T-helper 9 cell (primary cell): ENCODE measurements around the gene GSG1L.
A peak's percentile ranks its signal among the peaks of the same experiment; 100 is the strongest.

Experiments used
- DNase-seq: peaks from one replicate; pipeline ENCODE4 v3.0.0-alpha.2; 2020

The GSG1L gene

DNA sequence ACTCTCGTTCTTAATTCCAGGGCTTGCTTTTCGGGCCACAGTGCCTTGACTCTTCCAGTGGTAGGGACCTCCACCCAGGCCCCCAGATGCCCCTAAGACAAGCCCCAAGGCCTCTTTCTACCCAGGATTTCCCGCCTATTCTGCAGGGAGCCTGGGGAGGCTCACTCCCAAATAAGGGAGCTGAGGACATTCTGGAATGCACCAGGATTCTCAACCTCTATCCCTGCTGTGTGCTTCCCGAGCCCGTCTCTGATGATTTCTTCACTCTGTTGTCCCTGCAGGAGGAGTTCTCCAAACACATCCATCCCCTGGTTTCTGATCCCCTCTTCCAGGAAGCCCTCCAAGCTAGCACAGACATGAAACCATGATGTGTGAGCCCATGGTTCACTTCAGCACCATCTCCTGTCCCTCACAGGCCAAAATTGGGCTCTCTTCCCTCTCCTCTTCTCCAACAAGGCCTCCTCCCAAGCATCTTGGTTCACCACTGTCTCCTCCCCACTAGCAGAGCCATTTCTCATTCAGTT is 257.6 kb downstream of the GSG1L start:
- no peak for DNase-seq

DNA sequence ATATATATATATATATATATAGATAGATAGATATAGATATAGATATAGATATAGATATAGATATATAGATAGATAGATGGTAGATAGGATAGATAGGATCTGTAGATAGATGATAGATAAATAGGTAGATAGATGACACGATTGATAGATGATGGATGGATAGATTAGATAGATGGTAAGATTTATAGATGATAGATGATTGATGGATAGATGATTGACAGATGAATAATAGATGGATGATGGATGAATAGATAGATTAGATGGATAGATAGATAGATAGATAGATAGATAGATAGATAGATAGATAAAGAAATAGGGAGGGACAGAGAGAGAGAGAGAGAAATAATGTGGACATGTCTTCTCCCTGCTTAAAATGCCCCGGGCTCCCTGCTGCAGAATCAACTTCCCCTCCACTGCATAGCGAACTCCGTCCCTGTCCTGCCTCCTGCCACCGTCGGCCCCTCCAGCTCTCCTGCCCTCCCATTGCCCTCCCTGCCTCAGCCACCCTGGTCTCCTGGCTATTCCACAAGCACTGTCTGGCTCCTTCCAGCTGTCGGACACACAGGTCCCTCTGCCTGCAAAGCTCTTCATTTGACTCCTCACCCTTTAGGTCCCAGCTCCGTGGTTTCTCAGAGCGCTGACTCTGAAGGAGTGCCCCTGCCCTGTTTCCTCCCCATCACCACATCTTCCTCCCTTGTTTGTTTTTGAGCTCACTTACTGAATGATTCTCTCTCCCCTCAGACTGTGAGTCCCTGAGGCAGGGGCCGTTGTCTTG is 259.6 kb downstream of the GSG1L start:
- no peak for DNase-seq

DNA sequence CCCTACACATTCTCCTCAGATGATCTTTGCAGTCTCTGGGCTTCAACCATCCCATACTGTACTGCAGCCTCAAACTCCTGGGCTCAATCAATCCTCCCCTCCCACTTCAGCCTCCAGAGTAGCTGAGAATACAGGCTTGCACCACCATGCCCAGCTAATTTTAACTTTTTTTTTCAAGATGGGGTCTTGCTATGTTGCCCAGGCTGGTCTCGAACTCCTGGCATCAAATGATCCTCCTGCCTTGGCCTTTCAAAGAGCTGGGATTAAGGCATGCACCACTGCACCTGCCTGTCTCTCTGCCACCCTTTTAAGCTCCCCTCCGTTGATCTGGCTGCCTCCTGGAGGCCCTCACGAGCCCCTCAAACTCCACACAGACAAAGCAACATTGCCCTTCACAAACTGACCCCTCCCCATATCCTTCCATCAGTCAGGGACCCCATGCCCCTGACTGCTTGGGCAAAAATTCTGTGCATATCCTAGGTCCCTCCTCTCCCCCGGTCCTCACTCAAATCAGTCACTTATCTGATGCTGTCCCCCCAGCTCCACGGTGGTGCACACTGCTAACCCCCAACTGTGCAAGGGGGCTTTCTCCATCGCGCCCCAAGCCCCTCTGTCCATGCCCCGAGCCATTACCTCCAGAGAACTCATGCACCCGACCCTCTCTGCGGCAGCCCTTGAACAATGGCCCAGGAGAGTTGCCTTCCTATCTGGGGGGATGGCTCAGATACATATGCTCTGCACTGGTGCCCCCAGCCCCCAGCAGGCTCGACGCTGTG is 260.7 kb downstream of the GSG1L start:
- DNase-seq = no peak

DNA sequence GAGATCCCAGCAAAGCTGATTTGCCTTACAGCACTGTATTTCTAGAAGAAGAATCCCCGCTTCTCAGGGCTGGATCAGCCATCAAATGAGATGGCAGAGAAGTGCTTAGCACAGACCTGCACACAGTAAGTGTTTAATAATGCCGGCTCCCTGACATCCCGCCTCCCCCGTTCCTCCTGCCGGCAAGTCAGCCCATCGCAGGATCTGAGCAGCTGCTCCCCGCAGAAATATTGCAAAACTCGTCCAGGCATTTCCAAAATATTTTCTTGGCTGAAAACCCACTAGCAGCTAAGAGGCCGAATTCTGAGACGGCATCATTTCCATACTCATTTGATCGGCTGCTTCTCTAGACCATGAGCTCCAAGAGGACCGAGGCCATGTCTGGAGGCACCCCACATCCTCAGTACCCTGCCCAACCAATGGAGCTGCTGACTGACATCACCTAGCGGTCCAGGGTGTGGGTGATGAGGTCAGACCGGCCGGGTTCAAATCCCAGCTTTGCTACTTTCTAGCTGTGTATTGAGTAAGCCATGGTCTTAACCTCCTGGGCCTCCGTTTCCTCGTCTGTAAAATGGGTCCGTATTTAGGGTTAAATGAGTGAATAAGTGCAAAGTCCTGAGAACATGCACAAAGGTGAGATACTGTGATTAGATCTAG is 262.1 kb downstream of the GSG1L start:
- DNase-seq = no peak

DNA sequence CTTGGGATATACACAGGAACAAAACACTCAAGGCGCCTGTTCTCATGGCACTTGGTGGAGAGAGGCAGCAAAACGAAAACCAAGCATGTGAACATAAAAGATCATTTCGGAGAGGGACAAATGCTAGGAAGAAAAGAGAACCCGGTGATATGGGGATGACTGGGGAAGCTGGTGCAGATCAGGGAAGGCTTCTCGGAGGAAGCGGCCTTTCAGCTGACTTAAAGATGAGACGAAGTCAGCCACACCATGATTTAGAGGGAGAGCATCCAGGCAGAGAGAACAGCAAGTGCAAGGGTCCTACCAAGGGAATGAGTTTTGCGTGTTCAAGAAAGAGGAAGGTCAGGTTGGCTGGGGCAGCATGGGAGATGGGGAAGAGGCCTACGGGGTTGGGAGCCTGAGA is 262.7 kb downstream of the GSG1L start:
- no peak for DNase-seq

DNA sequence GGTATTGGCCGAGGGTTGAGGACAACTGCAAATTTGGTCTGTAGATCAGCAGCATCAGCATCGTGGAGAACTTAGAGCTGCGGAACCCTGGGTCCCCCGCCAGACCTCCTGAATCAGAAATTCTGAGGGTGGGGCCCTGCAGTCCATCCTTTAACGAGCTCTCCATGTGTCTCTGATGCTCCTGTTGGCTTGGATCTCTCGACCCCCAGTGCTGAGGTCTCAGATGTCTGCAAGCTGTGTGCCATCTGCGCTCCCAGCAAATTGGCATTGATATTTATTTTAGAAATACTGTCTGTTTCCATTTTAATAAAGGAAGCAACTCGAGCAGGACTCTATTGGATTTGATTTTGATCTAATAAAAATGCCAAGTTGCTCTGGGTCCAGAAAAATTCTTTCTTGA is 263.6 kb downstream of the GSG1L start:
- DNase-seq = no peak

DNA sequence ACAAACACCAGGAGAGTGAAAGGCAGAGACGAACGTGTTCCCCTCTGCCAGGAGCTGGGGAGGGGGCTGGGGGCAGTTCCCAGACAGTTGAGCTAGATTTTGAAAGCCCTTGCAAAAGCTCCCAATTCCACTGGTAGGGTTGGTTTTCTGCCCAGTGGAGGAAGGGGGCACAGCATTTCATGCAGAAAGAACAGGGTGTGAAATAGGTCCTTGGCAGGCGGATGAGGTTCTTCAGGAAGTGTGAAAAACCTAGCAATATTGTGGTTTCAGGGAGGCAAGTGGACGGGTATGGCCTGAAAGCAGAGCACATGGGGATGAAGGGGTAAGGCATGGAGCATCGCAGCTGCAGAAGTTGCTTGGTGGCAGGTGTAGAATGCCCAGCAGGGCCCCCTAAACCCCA is 265.3 kb downstream of the GSG1L start:
- no peak for DNase-seq

DNA sequence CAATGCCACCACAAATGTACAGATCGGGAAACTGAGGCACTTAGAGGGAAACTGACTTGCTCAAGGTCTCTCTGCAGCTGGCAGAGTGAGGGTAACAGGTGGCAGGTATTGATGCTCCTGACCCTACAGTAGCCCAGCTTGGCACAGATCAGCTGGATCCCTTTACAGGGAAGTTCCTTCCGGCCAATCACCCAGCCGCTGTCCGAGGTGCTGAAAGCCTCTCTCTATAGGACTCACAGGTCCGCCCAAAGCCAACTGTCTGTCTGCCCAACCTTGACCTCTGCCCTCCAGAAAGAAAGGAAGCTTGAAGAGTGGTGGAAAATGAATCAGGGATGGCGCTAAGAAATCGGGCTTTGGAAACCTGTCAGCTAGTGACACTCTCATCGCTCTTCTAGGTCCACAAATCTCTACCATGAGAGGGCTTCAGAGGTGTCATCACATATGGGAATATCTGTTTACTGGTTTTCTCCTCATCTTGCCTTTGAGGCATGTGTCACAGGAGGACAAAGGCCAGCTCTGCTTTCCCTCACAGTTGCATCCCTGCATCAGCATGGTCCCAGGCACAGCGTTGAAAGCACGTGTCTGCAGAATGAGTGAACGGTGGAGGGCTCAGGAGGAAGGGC is 267.4 kb downstream of the GSG1L start:
- peak; percentile 16 for DNase-seq

DNA sequence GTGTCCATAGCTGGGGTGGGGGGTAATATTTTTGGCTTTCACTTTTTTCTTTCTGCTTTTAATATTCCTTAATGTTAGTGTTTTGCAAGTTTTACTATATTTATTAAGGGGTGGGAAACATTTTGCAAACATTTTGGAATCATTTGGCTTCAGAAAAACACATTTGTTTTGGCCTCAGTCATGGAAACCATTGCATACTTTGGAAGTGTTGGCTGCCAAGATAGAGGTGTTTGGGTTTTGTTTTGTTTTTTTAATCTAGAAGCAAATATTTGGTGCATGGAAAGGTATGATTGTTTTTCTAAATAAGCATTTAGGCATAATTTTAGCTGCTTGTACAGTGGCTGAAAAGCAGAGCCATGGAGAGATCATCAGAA is 270.3 kb downstream of the GSG1L start:
- DNase-seq = no peak

DNA sequence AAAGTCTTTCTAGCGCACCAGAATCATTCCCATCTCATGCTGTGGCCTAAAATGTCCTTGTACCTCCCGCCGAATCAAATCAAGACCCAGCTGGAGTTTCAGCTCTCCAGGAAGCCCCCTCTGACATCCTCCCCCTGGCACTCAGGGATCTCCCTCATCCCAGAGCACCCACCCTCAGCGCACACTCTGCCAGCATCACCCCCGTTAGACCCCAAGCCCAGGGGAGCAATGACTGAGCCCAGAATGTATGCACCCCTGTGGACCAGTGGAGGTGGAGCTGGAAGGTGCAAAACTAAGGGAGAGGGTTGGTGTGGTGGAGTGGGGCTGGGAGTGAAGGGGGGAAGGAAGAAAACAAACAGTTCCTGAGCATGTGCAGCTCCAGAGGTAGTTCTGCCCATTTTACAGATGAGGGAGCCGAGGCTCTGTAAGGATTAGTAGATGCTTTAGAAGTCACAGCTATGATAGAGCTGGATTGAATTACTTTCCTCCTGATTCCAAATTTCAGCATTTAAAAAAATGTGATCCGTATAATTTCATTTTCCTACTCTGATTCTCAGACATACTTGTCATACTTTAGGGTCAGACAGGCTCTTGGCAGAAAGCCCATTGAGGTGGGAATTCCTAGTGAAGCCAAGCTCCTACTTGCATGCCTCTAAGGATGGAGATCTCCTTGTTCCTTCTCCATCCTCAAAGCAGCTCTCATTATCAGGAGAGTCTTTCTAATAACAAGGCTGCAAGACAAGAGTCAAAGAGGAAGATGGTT is 270.8 kb downstream of the GSG1L start:
- no peak for DNase-seq

DNA sequence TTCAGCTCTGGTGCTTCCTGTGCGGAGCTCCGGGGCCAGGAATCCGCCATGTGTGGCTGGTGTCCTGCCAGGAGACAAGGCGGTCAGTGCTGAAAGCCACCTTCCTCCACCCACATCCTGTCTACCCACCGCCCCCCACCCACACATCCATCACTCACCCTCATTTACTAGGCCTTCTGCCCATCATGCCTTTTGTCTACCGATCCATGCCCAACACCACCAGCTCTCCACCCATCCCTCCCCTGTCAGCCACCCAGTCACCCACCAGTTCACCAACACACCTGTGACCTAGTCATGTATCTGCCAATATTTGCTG is 272.2 kb downstream of the GSG1L start:
- DNase-seq = no peak

DNA sequence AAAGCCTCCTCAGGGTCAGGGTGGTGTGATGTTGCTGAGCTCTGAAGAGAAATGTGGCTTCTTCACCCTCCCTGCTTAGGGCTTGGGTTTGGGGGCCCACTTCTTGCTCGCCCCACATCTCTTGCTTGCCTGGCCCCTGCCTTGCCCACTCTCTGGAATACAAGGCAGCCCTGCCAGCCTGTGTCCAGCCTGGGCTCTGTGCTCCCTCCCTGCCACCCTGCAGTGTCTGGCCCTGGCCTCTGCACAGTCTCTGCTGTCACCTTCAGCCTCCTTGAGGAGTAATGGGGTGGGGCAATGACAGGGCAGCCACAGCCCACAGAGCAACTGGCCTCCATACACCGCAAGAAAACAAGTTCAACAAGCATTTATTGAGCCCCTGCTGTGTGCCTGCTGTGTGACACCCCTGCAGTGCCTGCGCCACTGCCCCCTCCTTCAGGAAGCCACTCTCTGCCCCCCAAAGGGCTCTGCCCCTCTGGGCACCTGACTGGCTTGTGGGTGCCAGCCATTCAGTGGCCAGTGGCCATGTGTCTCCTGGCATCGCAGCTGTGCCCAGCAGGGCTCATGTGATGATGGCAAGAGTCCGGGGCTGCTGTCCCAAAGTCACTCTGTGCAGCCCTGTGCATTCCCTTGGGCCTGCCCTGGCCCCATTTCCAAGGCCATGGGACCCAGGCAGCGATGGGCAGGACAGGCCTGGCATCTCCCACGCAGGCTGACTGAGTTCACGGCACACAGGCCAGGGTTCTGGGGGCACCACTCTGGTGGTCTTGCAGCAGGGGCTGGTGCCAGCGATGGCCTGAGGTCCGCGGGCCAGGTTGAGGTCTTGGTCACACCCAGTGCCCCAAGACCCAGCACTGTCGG is 272.7 kb downstream of the GSG1L start:
- DNase-seq = no peak

DNA sequence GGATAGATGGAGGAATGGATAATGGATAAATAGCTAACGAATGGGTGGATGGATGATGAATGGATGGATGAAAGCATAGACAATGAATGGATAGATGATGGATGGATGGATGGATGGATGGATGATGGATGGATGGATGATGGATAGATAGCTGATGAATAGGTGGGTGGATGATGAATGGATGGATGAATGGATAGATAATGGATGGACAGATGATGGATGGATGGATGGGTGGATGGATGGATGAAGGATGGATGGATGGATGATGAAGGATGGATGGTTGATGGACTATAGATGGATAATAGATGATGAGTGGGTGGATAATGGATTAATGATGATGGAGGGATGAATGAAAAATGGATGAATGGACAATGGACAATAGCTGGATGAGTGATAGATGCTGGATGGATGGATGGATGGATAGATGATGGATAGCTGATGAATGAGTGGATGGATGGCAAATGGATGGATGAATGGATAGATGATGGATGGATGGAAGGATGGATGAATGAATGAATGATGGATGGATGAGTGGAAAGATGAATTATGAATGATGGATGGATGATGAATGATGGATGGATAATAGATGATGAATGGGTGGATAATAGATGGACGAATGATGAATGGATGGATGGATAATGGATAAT is 273.8 kb downstream of the GSG1L start:
- no peak for DNase-seq

DNA sequence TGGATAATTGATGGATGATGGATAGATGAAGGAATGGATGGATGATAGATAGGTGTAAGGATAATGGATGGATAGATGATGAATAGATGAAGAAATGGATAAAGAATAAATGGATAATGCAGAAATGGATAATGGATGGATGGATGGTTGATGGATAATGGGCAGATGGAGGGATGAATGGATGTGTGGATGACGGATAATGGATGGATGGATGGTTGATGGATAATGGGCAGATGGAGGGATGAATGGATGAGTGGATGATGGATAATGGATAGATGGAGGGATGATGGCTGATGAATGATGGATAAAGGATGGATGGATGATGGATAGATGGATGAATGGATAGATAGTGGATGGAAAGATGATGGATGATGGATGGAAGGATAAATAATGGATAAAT is 274.4 kb downstream of the GSG1L start:
- DNase-seq = no peak

DNA sequence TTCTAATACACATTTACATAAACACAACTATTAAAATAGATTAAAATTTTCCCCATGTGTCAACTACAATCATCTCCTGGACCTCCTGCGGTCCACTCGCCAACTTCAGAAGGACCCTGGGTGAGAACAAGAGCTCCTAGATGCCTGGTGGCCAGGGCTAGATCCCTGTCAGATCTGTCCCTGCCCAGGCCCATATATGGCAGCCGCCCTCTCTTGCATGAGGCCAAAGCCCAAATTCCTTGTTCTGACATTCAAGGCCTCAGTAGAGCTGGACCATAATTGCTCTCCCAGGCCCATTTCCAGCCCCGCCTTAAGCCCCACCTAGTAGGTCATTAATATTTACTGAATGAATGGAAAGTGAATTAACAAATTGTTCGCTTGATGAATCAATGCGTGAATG is 275.8 kb downstream of the GSG1L start:
- no peak for DNase-seq

DNA sequence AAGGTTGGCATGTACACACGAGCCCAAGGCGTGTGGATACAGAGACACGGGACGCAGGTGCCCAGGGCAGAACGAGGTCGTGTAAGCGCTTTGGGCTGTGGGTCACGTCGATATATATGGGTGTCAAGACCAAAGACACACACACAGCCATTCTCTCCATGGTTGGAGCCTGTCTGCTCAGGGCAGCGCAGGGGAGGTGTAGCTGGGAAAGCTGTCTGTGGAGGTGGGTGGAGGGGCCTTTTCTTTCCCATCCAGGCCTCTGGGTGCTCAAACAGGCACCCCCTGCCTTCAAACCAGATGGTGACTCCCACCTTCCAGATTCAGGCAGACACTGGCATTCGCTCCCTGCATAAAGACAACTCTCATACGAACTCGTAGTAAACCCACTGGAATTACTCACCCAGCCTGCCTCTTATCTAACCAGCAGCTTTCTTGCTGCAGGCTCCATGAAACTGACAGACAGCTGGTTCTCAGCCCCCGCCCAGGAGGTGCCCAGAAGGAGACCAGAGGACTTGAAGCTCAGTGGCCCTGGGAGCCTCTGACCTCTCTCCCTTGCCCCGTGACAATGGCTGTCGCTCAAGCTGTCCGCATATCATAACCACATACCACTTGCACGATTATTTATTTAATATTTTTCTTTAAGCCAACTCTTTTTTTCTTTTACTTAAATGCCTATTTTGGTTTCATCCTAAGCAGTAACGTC is 276.4 kb downstream of the GSG1L start:
- no peak for DNase-seq

DNA sequence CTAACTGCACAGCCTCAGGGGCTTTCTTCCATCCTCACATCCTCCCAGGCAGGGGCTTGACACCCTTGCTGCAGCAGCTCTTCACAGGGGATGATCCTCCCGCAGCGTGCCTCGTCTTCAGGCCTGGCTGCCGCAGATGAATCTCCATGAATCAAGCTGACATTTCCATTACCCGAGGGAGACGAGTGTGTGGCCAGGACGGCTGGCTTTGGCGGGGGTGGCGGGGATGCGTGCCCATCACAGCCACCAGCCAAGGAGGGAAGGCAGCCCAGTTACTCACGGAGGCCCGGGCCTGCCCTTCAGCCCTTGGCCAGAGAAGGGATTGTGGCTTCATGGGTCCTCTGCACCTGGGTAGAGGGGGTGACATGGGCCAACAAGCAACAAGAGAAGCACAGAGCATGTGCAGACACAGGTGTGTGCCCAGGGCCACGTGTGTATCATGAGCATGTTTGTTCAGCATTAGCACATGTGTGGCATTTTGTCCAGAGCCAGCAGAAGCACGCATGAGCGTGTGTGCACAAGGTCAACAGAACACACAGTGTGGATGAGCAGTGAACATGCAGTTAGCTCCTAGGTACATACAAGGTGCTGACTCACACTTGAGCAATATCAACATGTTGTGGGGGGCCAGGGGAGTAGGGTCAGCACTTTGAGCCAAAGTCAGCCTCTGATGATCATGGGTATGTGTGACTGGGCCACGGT is 277.1 kb downstream of the GSG1L start:
- DNase-seq = no peak

DNA sequence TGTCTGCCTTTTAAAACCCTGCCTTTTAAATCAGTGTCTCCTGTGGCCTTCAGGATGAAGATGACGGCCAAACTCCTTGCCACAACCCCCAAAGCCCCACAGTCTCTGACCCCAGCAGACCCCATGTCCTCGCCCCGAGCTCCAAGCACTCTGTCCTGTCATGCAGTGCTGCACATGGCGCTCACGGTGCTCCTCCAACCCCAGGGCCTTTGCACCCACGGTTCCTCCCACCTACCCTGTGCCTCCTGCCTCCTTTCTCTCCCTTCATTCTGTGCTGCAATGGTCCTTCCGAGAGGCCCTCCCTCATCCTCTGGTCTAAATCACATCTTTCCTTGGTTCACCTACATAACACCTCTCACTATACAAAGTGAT is 278.2 kb downstream of the GSG1L start:
- no peak for DNase-seq

DNA sequence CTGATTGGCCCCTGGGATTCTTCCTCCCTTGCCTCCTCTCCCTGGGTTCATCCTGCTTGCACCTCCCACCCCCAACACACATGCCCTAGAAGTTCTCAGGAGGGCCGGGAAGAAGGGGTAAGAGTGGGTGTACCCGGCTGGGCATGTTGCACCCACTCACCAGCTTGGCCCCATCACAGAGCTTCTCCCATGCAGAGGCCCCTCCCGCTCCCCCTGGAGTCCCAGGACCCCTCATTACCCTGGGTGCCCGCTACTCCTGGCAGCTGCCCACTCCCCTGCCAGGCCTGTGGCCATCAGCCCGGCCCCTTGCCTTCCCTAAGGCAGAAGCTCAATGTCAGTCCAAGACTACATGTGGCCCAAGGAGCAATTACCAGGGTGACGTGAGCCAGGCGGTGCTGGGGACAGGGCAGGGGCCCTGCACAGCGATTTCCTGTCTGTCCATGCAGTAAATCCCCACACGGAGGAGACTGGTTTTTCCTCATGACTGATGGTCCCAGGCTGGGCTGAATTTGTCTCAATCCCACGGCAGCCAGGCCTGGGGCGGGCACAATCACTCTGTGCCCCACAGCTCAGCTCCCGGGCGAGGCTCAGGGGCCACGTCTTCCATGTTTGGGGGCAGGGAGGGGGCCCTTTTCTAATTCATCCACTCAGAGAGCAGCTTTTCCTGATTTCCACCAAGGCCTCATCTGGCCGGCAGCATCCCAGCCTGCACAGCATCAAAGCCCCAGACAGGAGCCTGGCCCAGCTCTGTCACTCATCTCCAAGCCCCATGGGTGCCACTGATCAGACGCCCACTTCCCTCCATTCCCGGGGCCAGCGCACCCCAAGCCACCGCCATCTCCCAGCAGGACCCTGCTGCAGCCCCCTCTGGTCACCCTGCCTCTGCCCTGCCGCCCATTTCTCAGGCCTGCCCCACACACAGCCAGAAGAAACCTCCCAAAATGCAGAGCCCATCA is 278.9 kb downstream of the GSG1L start:
- DNase-seq = no peak
